ENCODE data around the gene CDKN1C. TPM values are rescaled to one million over a fixed set of nuclear protein-coding genes. Genes with fewer than 3 reads are reported as not detected.

CDKN1C gene
- total RNA-seq, 1 experiment from 2014 or later = 18.7 TPM

GRCh38 chr11:2924821-2925675 is 39.5 kb upstream of the CDKN1C start:
- in situ Hi-C loops (cut with HindIII; ENCODE audit: low pct_unique_long_range_greater_than_20kb, low sequenced_read_pairs) = no loop called here
- no peak for DNase-seq (ENCODE audit: low read depth, low spot score)

- DNase-seq (ENCODE audit: low read depth, low spot score) = no peak
- in situ Hi-C loops (cut with HindIII; ENCODE audit: low pct_unique_long_range_greater_than_20kb, low sequenced_read_pairs) = no loop called here
Measured at GRCh38 chr11:2924381-2924780, 38.8 kb upstream of the CDKN1C start.

GRCh38 chr11:2923446-2924375 is 38.1 kb upstream of the CDKN1C start:
- in situ Hi-C loops (cut with HindIII; ENCODE audit: low pct_unique_long_range_greater_than_20kb, low sequenced_read_pairs) = no loop called here
- no peak for DNase-seq (ENCODE audit: low read depth, low spot score)

GRCh38 chr11:2922655-2923054 is 37.1 kb upstream of the CDKN1C start:
- in situ Hi-C loops (cut with HindIII; ENCODE audit: low pct_unique_long_range_greater_than_20kb, low sequenced_read_pairs) = no loop called here

GRCh38 chr11:2921742-2922493 is 36.3 kb upstream of the CDKN1C start:
- in situ Hi-C loops (cut with HindIII; ENCODE audit: low pct_unique_long_range_greater_than_20kb, low sequenced_read_pairs) = no loop called here

More at GRCh38 chr11:2922655-2923054, 37.1 kb upstream of the CDKN1C start:
- no peak for DNase-seq (ENCODE audit: low read depth, low spot score)

GRCh38 chr11:2921261-2921660 is 35.7 kb upstream of the CDKN1C start:
- DNase-seq (ENCODE audit: low read depth, low spot score) = no peak

More at GRCh38 chr11:2921742-2922493, 36.3 kb upstream of the CDKN1C start:
- no peak for DNase-seq (ENCODE audit: low read depth, low spot score)

GRCh38 chr11:2920343-2920742 is 34.8 kb upstream of the CDKN1C start:
- in situ Hi-C loops (cut with HindIII; ENCODE audit: low pct_unique_long_range_greater_than_20kb, low sequenced_read_pairs) = no loop called here
- DNase-seq (ENCODE audit: low read depth, low spot score) = no peak

More at GRCh38 chr11:2921261-2921660, 35.7 kb upstream of the CDKN1C start:
- in situ Hi-C loops (cut with HindIII; ENCODE audit: low pct_unique_long_range_greater_than_20kb, low sequenced_read_pairs) = no loop called here

GRCh38 chr11:2919837-2920236 is 34.3 kb upstream of the CDKN1C start:
- in situ Hi-C loops (cut with HindIII; ENCODE audit: low pct_unique_long_range_greater_than_20kb, low sequenced_read_pairs) = no loop called here
- DNase-seq (ENCODE audit: low read depth, low spot score) = no peak

- in situ Hi-C loops (cut with HindIII; ENCODE audit: low pct_unique_long_range_greater_than_20kb, low sequenced_read_pairs) = no loop called here
- DNase-seq (ENCODE audit: low read depth, low spot score) = no peak
Measured at GRCh38 chr11:2919188-2919587, 33.6 kb upstream of the CDKN1C start.

- in situ Hi-C loops (cut with HindIII; ENCODE audit: low pct_unique_long_range_greater_than_20kb, low sequenced_read_pairs) = no loop called here
- DNase-seq (ENCODE audit: low read depth, low spot score) = no peak
Measured at GRCh38 chr11:2917842-2918490, 32.4 kb upstream of the CDKN1C start.

GRCh38 chr11:2916892-2917645 is 31.5 kb upstream of the CDKN1C start:
- no peak for DNase-seq (ENCODE audit: low read depth, low spot score)
- in situ Hi-C loops (cut with HindIII; ENCODE audit: low pct_unique_long_range_greater_than_20kb, low sequenced_read_pairs) = no loop called here

GRCh38 chr11:2916114-2916891 is 30.7 kb upstream of the CDKN1C start:
- in situ Hi-C loops (cut with HindIII; ENCODE audit: low pct_unique_long_range_greater_than_20kb, low sequenced_read_pairs) = no loop called here
- DNase-seq (ENCODE audit: low read depth, low spot score) = no peak

GRCh38 chr11:2915473-2915872 is 29.9 kb upstream of the CDKN1C start:
- in situ Hi-C loops (cut with HindIII; ENCODE audit: low pct_unique_long_range_greater_than_20kb, low sequenced_read_pairs) = no loop called here
- DNase-seq (ENCODE audit: low read depth, low spot score) = no peak

- in situ Hi-C loops (cut with HindIII; ENCODE audit: low pct_unique_long_range_greater_than_20kb, low sequenced_read_pairs) = no loop called here
- no peak for DNase-seq (ENCODE audit: low read depth, low spot score)
Measured at GRCh38 chr11:2914455-2915195, 29.1 kb upstream of the CDKN1C start.

- DNase-seq (ENCODE audit: low read depth, low spot score) = no peak
- in situ Hi-C loops (cut with HindIII; ENCODE audit: low pct_unique_long_range_greater_than_20kb, low sequenced_read_pairs) = no loop called here
Measured at GRCh38 chr11:2913776-2914175, 28.2 kb upstream of the CDKN1C start.

Measured in SK-MEL-5 (cell line).